ENCODE measurements around the gene ZFP2.

ZFP2 gene

GRCh38 chr5:178872302-178872701 lies 23.4 kb upstream of the ZFP2 start:
- no peak for TF ChIP-seq FOXP2 (optimal IDR thresholded peaks at IDR 0.05; ENCODE audit: borderline replicate concordance, extremely low read depth, extremely low read length, insufficient read depth)
- TF ChIP-seq SIN3A (IDR thresholded peaks at IDR 0.05; ENCODE audit: borderline replicate concordance, insufficient read depth, low read length), result no peak
- no peak for TF ChIP-seq POLR2AphosphoS5 (IDR thresholded peaks at IDR 0.05; ENCODE audit: low read depth, low read length)

GRCh38 chr5:178883815-178884430 lies 11.8 kb upstream of the ZFP2 start:
- TF ChIP-seq TAF1 (IDR thresholded peaks at IDR 0.05; ENCODE audit: borderline replicate concordance, insufficient read depth, low read length), result no peak
- TF ChIP-seq POLR2AphosphoS5 (IDR thresholded peaks at IDR 0.05; ENCODE audit: low read depth, low read length), result no peak
- TF ChIP-seq REST (IDR thresholded peaks at IDR 0.05; ENCODE audit: insufficient read depth in 1 of 2, low read depth in 2 of 2, low read length in 2 of 2), result no peak
- no peak for TF ChIP-seq SIN3A (IDR thresholded peaks at IDR 0.05; ENCODE audit: borderline replicate concordance, insufficient read depth, low read length)
- no peak for TF ChIP-seq FOXP2 (optimal IDR thresholded peaks at IDR 0.05; ENCODE audit: borderline replicate concordance, extremely low read depth, extremely low read length, insufficient read depth)

- TF ChIP-seq POLR2AphosphoS5 (IDR thresholded peaks at IDR 0.05; ENCODE audit: low read depth, low read length), result no peak
- no peak for TF ChIP-seq FOXP2 (optimal IDR thresholded peaks at IDR 0.05; ENCODE audit: borderline replicate concordance, extremely low read depth, extremely low read length, insufficient read depth)
- TF ChIP-seq TAF1 (IDR thresholded peaks at IDR 0.05; ENCODE audit: borderline replicate concordance, insufficient read depth, low read length), result no peak
- TF ChIP-seq REST (IDR thresholded peaks at IDR 0.05; ENCODE audit: insufficient read depth in 1 of 2, low read depth in 2 of 2, low read length in 2 of 2), result no peak
- TF ChIP-seq SIN3A (IDR thresholded peaks at IDR 0.05; ENCODE audit: borderline replicate concordance, insufficient read depth, low read length), result no peak
These were observed 3.6 kb downstream of the ZFP2 start for GRCh38 chr5:178899289-178899688.

- TF ChIP-seq FOXP2 (optimal IDR thresholded peaks at IDR 0.05; ENCODE audit: borderline replicate concordance, extremely low read depth, extremely low read length, insufficient read depth), result no peak
- no peak for TF ChIP-seq POLR2AphosphoS5 (IDR thresholded peaks at IDR 0.05; ENCODE audit: low read depth, low read length)
These were observed 7.1 kb downstream of the ZFP2 start for GRCh38 chr5:178902849-178903248.

GRCh38 chr5:178931846-178932760 lies 36.4 kb downstream of the ZFP2 start:
- TF ChIP-seq FOXP2 (optimal IDR thresholded peaks at IDR 0.05; ENCODE audit: borderline replicate concordance, extremely low read depth, extremely low read length, insufficient read depth) (no peak), POLR2AphosphoS5 (IDR thresholded peaks at IDR 0.05; ENCODE audit: low read depth, low read length) (no peak), SIN3A (IDR thresholded peaks at IDR 0.05; ENCODE audit: borderline replicate concordance, insufficient read depth, low read length) (no peak), REST (IDR thresholded peaks at IDR 0.05; ENCODE audit: insufficient read depth in 1 of 2, low read depth in 2 of 2, low read length in 2 of 2) (no peak)

Data from PFSK-1 (cell line).